UCSD-AML1 (cell line): ENCODE measurements around the gene ZNF438.
"Not testable (repeated sequence)": the region's sequence is repeated elsewhere in the genome, so short reads cannot be mapped to it uniquely, and the experiment has no call there.

Experiments used
- DNase-seq: peaks from one replicate; lab custom pipeline; 2025; ENCODE audit not compliant: unreplicated experiment; lab: John Stamatoyannopoulos, UW

The ZNF438 gene

DNA sequence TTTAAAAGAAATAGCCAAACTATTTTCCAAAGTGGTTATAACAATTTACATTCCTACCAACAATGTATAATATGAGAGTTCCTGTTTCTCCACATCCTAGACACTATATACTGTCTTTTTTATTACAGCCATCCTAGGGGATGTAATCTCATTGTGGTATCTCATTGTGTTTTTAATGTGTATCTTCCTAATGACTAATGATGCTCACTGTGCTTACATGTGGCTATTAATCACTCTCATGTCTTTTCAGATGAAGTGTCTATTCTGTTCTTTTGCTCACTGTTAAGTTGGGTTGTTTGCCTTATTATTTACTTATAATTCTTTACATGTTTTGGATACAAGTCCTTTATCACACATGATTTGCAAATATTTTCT, 71.8 kb downstream of the ZNF438 start:
- no peak for DNase-seq

DNA sequence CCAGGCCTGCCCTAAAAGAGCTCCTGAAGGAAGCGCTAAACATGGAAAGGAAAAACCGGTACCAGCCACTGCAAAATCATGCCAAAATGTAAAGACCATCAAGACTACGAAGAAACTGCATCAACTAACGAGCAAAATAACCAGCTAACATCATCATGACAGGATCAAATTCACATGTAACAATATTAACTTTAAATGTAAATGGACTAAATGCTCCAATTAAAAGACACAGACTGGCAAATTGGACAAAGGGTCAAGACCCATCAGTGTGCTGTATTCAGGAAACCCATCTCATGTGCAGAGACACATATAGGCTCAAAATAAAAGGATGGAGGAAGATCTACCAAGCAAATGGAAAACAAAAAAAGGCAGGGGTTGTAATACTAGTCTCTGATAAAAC, 82.4 kb downstream of the ZNF438 start:
- DNase-seq, result not testable (repeated sequence)

DNA sequence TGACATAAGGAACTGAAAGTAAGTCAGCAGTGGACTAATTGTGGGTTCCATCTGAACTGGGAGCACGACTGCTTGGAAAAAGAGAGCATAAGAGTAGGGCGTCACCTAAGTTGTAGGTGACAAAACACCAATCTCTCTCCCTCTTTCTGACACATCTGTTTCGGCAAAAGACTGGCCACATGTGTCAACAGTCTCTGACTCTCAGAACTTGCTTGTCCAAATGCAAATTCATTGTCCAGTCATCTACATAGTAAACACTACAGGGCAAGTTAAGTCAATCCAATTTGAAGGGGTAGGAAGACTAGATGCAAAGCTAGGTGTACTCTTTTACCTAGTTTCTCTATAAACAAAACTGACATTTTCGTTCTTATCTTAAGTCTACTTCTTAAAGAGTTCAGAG, 87.7 kb downstream of the ZNF438 start:
- no peak for DNase-seq

DNA sequence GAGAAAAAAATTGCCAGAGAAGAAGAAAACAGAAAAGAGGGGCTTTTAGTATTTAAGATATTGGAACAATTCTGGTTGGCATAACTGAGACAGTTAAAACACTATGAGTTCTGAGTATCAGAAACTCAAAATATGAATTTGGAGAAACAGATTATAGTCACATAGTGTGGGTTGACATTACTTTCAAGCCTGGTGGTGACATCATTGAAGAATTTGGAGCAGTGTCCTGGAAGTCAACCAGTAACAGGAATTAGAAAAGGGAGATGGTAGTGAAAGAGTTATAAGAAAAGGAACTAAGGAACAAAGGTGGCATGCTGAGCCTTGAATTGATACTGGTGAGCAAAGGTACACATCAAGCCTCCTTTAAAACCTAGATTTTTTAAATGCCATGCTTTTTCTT, 88.2 kb downstream of the ZNF438 start:
- DNase-seq, result no peak

DNA sequence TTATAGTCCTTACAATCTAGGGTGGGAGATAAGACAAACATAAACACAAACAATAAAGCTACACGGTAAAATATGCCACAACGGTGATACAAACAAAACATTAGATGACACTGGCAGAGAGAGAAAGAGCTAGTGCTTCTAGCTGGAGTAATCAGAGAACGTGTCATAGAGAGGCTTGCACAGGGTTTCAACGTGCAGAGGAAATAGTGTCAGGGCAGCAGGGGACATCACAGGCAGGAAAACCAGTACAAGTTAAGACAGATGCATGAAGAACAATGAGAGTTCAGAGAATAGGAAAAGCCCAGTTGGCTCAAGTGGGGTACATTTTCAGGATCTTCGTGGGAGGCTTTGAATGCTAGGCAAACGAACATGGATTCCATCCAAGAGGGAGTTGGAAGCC, 91.4 kb downstream of the ZNF438 start:
- DNase-seq, result no peak

DNA sequence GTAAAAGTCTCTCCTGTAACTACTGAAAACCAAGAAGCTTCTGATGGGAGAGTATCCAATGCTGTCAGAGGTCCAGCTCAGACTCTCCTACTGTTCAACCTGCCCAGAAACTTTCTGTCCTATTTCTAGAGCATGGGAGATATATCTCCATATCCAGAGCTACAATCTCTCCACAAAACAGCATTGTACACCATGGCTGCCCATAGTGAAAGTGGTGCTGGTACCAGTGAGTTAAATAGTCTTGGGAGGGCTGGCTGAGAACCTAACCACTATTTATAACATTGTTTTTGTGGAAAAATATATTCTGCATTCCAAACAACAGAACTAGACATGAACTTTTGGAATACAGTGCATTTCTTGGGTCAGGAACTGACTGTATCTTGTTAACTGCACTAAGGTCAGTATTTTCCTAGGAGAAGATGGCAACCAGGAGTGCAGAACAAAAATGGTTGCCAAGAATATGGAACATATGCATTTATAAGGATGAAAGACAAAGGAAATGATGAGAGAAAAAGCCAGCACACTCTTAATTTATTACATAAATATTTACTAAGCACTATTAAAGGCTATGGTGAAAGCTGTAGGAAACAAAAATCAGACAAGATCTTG, 91.9 kb downstream of the ZNF438 start:
- DNase-seq, result no peak

DNA sequence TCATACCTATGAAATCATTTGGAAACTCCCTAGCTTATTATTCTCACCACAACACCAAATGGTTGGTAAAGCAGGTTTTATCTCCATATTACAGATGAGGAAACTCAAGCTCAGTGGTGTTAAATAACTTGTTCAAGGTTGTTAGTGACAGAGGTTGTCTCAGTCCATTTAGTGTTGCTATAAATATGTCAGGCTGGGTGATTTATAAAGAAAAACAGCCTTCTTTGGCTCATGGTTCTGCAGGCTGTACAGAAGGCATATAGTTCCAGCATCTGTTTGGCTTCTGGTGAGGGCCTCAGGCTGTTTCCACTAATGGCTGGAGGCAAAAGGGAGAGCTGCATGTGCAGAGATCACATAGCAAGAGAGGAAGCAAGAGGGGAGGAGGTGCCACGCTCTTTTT, 96.6 kb downstream of the ZNF438 start:
- no peak for DNase-seq

DNA sequence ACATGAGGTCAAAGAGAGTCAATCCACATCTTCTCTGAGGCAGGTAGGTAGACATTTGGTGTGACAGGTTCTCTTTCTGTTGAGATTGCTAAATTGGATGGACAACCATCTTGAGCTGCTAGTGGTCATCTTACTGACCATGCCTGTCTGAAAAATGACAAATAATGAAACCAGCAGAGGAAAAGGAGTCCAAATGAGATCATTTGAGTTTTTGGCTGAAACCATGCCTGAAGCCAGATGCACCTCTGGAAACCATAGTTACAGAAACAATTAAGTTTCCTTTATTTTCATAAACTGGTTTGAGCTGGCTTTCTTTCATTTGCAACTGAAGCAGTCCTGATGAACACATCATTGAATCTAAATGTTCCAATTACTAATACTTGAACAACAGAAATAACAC, 100.6 kb downstream of the ZNF438 start:
- DNase-seq, result no peak

DNA sequence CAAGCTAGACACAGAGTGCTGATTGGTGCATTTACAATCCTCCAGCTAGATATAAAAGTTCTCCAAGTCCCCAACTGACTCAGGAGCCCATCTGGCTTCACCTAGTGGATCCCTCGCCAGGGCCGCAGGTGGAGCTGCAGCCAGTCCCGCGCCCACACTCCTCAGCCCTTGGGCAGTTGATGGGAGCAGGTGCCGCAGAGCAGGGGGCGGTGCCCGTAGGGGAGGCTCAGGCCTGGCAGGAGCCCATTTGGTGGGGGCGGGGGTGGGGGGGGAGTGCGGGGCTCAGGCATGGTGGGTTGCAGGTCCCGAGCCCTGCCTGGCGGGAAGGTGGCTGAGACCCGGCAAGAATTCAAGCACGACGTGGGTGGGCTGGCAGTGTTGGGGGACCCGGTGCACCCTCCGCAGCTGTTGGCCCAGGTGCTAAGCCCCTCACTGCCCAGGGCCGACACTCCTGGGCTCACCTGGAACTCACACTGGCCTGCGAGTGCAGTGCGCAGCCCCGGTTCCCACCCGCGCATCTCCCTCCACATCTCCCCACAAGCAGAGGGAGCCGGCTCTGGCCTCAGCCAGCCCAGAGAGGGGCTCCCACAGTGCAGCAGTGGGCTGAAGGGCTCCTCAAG, 101.7 kb downstream of the ZNF438 start:
- DNase-seq, result no peak

DNA sequence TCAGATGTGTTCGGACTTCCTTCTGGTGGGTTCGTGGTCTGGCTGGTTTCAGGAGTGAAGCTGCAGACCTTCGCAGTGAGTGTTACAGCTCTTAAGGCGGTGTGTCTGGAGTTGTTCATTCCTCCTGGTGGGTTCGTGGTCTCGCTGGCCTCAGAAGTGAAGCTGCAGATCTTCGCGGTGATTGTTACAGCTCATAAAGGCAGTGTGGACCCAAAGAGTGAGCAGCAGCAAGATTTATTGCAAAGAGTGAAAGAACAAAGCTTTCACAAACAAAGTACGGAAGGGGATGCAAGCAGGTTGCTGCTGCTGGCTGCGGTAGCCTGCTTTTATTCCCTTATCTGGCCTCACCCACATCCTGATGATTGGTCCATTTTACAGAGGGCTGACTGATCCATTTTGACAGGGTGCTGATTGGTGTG, 102.3 kb downstream of the ZNF438 start:
- not testable (repeated sequence) for DNase-seq

DNA sequence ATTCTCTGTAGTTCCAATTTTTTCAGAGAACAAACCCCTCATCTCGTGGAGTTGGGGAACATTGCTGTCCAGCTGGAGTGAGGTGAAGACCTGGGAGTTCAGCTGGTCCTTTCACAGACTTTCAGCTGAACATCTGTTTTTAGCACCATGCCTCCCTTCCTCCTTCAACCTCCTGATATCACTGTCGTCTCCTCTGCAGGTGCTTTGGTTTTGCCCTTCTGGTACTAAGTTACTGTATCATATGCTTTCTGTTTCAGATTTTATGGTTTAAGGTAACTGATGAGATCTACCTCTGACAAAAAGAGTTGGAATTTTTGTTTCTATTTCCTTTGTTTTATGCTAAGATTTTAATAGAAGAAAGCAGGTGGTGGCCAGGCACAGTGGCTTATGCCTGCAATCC, 102.9 kb downstream of the ZNF438 start:
- no peak for DNase-seq

DNA sequence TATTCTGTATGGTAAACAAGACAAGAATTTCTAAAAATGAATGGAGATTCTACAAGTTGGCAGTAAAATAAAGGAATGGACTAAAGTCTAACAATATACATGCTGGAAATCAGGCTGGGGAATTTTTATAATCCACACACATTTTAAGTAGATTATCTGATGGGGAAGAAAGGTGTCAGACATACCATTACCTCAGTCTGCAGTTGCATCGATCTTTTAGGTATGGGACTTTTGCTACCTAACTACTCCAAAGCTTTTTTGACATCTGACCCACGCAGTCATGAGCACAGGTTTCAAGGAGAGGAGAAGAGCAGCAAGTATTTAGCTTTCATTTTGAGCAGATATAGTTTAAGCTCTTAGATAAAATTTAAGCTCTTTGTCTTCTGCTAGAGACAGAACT, 113.0 kb downstream of the ZNF438 start:
- DNase-seq, result no peak

DNA sequence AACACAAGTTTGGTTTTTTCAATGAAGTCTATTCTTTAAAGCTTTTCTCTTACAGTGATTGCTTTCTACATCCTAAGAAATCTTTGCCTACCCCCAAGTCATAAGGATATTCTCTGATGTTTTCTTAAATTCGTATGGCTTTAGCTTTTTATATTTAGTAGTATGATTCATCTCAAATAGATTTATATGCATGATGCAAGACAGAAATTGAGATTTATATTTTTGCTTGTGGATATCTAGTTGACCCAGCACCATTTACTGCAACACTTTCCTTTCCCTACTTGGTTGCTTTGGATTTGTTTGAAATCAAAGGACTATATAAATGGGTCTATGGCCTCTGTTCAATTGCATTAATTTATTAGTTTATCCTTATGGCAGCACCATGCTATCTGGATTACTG, 113.9 kb downstream of the ZNF438 start:
- no peak for DNase-seq

DNA sequence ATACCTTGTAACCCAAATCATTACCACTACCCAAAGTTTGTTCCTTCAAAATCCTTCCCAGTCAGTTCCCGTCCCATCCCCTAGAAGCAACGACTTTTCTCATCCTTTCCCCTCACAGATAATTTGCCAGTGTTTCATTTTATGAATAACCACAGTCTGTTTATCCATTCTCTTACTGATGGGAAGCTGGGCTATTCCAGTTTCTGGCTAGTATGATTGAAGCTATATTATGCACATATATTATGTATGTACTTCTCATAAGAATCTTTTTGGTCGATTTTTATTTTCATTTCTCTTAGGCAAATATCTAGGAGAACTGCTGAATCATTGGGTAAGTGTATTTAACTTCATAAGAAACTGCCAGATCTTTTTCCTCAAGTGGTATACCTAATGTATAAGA, 114.6 kb downstream of the ZNF438 start:
- no peak for DNase-seq

DNA sequence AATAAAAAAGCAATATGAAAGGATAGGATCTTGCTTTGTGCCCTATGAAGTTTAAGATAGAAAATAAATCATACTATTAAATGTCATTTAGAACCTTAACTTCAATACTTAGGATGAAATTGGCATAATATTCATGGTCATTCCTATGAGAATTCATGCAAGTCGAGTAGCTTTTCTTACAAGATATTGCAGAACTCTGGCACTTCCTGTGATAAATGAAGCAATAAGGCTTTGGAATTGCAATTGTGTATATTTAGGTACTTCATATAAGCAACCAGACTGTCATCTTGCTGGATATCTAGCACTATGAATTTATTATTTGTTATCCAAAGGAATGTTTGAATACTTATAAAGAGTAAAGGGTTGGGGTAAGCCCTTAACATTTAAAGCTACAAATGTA, 116.5 kb downstream of the ZNF438 start:
- DNase-seq, result no peak

DNA sequence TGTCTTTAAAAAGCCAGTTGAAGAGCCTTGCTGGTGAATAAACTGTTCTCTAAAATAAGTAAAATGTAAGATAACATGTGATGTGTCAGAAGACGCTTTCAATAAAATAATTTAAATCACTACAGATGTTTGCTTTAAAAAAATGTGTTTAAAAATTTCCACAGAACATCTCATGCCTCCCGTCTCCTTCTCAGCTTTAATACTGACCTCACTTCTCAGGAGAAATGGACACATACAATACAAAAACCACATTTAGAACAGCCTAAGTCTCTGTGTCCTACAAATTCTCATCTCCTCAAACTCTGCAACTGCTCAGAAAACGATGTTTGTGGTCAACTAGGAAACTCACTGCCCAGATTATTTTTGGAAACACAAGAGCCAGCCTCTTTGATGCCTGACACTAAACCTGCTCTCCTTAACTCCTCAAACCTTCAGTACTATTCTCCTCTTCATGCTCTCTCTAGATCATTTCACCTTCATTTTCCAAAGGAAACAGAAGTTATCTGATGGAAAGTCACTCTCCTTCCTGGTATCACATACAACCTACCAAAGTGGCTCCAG, 120.3 kb downstream of the ZNF438 start:
- DNase-seq, result no peak

DNA sequence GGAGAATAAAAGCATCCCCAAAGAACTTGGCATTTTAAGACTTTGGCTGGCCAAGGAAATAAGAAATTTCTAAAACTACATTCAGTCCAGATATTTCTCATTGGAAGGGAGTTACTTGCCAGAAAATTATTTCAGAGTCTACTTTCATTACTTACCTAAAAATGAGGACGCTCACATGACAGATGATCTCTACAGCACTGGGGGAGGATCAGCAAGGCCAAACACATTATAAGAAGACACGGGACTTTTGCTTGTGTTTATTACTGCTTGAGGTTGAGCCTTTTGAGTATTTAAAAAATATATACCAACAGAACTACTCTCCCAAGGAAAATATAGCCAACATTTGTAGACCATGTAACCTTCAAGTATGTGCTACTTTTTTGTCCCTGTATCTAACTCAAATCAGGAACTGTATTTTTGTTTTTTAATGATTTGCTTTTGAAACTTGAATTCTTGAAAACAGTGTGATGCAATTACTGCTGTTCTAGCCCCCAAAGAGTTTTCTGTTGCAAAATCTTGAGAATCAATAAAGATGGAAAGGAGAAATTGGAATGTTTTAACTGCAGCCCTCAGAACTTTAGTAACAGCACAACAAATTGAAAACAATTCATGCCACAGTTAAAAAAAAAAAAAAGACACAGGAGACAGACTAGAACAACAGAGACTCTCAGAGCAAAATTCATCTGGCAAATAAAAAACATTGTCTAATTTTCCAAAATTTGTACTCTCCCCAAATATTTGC, 128.1 kb downstream of the ZNF438 start:
- no peak for DNase-seq

DNA sequence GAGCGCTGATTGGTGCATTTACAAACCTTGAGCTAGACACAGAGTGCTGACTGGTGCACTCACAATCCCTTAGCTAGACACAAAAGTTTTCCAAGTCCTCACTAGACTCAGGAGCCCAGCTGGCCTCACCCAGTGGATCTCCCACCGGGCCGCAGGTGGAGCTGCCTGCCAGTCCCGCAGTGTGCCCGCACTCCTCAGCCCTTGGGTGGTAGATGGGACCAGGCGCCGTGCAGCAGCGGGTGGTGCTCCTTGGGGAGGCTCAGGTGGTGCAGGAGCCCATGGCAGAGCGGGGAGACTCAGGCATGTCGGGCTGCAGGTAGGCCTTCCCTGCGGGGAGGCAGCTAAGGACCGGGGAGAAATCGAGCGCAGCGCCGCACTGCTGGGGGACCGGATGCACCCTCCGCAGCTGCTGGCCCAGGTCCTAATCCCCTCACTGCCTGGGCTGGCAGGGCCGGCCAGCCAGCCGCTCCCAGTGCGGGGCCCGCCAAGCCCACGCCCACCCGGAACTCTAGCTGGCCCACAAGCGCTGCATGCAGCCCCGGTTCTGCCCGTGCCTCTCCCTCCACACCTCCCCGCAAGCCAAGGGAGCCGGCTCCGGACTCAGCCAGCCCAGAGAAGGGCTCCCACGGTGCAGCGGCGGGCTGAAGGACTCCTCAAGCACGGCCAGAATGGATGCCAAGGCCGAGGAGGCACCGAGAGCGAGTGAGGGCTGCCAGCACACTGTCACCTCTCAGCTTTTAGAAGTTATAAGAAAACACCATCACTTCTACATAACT, 128.9 kb downstream of the ZNF438 start:
- no peak for DNase-seq

DNA sequence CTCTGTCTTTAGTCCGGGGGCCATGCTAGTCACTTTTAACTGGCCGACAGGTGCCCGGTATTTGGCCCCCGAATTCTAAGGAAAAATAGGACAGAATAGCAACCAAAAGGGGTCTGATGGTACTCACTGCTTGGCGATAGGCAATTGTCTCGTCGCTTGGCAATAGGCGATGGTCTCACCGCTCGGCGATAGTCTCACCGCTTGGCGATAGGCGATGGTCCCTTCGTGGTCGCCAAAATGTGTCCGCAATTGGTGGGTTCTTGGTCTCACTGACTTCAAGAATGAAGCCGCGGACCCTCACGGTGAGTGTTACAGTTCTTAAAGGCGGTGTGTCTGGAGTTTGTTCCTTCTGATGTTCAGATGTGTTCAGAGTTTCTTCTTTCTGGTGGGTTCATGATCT, 130.2 kb downstream of the ZNF438 start:
- not testable (repeated sequence) for DNase-seq

DNA sequence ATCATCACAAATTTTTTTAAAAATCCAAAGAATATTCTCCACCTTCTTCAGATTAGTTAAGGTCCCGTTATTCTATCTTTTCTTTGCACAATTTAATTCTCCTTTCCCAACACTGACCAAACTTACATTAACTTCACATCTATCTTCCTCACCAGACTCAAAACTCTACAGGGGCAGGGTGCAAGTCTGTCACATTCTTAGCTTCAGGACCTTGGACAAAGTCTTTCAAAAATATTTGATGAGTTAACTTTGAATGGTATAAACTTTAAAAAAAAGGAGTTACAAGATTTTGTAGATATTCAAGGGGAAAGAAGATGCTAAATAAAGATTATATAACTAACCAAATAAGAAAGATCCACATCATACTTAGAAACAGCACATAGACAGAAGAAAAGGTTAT, 132.7 kb downstream of the ZNF438 start:
- no peak for DNase-seq

DNA sequence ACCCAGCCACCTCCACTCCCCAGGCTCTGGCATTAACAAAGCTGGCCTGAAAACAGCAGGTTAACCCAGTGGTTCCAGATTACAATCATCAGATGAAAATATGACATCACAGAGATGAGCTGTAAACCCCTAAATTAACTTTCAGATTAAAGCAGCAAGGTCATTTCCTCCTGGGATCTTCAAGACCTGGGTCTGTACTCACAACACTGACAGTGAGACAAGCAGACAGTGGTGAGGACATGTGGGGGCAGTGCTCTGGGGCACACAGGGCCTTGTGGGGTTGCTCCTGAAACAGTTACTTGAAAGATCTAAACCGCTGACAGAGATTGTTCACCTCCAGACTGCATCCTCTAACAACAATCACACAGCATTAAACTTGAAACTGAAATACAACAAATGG, 134.1 kb downstream of the ZNF438 start:
- peak; percentile 9 for DNase-seq

DNA sequence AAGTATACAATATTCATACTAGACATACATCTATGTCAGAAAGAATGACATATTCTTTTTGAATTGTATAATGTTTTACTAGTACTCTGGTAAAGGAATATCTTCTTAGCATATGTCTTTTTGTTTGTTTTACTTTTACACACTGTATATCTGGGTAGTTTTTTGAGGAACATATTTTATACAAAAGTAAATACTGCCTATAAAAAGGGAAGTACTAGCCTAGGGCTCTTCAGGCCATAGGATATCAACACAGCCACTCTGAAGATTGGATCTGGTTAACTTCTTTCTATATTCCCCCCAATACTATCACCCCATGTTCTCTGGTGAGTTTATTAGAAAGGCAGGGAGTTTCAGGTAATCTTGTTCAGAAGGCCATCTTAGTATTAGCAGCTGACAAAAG, 134.6 kb downstream of the ZNF438 start:
- DNase-seq, result no peak
